MCF 10A (cell line): Measurements from ENCODE around the gene SPATA31A3. TPM values are rescaled to one million over a fixed set of nuclear protein-coding genes. Genes with fewer than 3 reads are reported as not detected.
A peak's percentile ranks its signal among the peaks of the same experiment; 100 is the strongest.
"Not testable (repeated sequence)": the region's sequence is repeated elsewhere in the genome, so short reads cannot be mapped to it uniquely, and the experiment has no call there.

Source experiments
- Bru-seq: library from RNA; stranded (reverse); fragments of 400-500 nt; gene quantifications from one replicate; lab custom pipeline; 2021; lab: Mats Ljungman, UMichigan
- BruChase-seq, 2 experiments: library from RNA; stranded (reverse); fragments of 400-500 nt; gene quantifications; one replicate each; lab custom pipeline; 2021; lab: Mats Ljungman, UMichigan
- BruUV-seq: library from RNA; stranded (reverse); fragments of 400-500 nt; replicated peaks from 2 replicates; lab custom pipeline; 2021; lab: Mats Ljungman, UMichigan
- CTCF ChIA-PET: fragments of 300-600 bp; sonication (Branson Sonifier 250); formaldehyde crosslinking; extraction: SDS; loops from one replicate; lab custom pipeline; 2021; ENCODE audit warnings: antibody characterized with exemption, inconsistent platforms; lab: Yijun Ruan, JAX
- POLR2A ChIA-PET: fragments of 300-600, 350-650 bp; sonication (Branson Sonifier 250); formaldehyde crosslinking; extraction: SDS; loops from one replicate; lab custom pipeline; 2020; ENCODE audit warnings: antibody characterized with exemption, inconsistent platforms; lab: Yijun Ruan, JAX
- DNase-seq: peaks from one replicate; pipeline ENCODE4 v3.0.0-alpha.2; 2018; ENCODE audit not compliant: unreplicated experiment
- H3K27ac Mint-ChIP-seq: one replicate; pipeline ENCODE4 v1.8.0; 2022; ENCODE audit warnings: mild to moderate bottlenecking, low read depth, mixed read lengths; ENCODE audit not compliant: unreplicated experiment
- H3K27me3 Mint-ChIP-seq: one replicate; pipeline ENCODE4 v1.8.0; 2022; ENCODE audit warnings: mixed read lengths; ENCODE audit not compliant: insufficient read depth, unreplicated experiment
- H3K36me3 Mint-ChIP-seq: one replicate; pipeline ENCODE4 v1.8.0; 2022; ENCODE audit warnings: mild to moderate bottlenecking, moderate library complexity, mixed read lengths; ENCODE audit not compliant: insufficient read depth, unreplicated experiment
- H3K4me1 Mint-ChIP-seq: one replicate; pipeline ENCODE4 v1.8.0; 2022; ENCODE audit warnings: mixed read lengths; ENCODE audit not compliant: insufficient read depth, unreplicated experiment
- H3K4me3 Mint-ChIP-seq: one replicate; pipeline ENCODE4 v1.8.0; 2022; ENCODE audit warnings: mild to moderate bottlenecking, moderate library complexity, mixed read lengths; ENCODE audit not compliant: unreplicated experiment
- H3K9me3 Mint-ChIP-seq: one replicate; pipeline ENCODE4 v1.8.0; 2022; ENCODE audit warnings: mixed read lengths; ENCODE audit not compliant: unreplicated experiment
- intact Hi-C: fragments of 100-400 bp; cut with micrococcal nuclease; formaldehyde crosslinking; loops from 2 replicates; pipeline ENCODE4 v1.14.1; 2022
- long read RNA-seq: library from polyadenylated mRNA; stranded (forward); transcript quantifications from one replicate; pipeline ENCODE4 v2.0.0, GENCODE V29; 2022
- total RNA-seq: library from RNA; stranded (reverse); gene quantifications from 2 replicates; pipeline ENCODE4 v1.2.3, GENCODE V29; 2022

Gene SPATA31A3
- not detected in 2 replicates for total RNA-seq
- not detected for Bru-seq, nascent RNA
- not detected for BruChase-seq, experiment 1, labeled RNA remaining after a 6-hour chase
- BruChase-seq, experiment 2, labeled RNA remaining after a 2-hour chase: not detected
- long read RNA-seq: 0 reads

DNA sequence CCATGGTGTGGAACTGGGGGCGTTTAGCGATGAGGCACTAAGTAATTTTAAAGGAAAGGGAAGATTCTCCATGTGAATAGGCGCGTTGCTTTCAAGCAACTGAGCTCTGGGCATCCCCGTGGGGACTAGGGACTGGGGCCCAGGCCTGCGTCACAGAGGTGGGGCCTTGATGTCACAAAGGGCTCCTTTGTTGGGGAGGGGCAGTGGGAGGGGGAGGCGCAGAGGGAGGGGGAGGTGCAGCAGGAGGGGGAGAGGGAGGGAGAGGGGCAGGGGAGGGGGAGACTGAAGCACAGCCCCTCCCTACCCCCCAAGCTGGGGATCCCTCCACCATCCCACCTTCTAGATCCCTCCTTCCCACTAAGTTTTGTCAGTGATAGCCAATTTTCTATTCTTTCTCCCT lies at the start of gene SPATA31A3:
Gene SPATA31A3 (minus strand): TSS at position 101 of the 400 bp plus-strand sequence. CDS start 29 bp downstream, at position 72.
- CTCF ChIA-PET, DNase-seq, H3K9me3 Mint-ChIP-seq, H3K4me3 Mint-ChIP-seq, H3K27ac Mint-ChIP-seq, H3K4me1 Mint-ChIP-seq, H3K27me3 Mint-ChIP-seq, POLR2A ChIA-PET, H3K36me3 Mint-ChIP-seq, BruUV-seq, intact Hi-C loops: not testable (repeated sequence)

DNA sequence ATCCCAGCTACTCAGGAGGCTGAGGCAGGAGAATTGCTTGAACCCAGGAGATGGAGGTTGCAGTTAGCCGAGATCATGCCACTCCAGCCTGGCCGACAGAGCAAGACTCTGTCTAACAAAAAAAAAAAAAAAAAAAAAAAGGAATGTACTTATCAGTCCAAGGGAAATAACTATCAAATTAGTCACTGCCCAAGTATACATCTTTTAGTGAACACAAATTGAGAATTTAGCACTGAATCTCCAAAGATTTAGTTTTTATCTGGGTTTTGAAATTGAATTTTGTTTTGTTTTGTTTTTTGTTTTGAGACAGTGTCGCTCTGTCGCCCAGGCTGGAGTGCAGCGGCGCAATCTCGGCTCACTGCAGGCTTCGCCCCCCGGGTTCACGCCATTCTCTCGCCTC lies 39.8 kb downstream of the SPATA31A3 start:
- POLR2A ChIA-PET, DNase-seq, H3K4me1 Mint-ChIP-seq, intact Hi-C loops, H3K27me3 Mint-ChIP-seq, H3K36me3 Mint-ChIP-seq, H3K4me3 Mint-ChIP-seq, H3K9me3 Mint-ChIP-seq, CTCF ChIA-PET, BruUV-seq, H3K27ac Mint-ChIP-seq: not testable (repeated sequence)

DNA sequence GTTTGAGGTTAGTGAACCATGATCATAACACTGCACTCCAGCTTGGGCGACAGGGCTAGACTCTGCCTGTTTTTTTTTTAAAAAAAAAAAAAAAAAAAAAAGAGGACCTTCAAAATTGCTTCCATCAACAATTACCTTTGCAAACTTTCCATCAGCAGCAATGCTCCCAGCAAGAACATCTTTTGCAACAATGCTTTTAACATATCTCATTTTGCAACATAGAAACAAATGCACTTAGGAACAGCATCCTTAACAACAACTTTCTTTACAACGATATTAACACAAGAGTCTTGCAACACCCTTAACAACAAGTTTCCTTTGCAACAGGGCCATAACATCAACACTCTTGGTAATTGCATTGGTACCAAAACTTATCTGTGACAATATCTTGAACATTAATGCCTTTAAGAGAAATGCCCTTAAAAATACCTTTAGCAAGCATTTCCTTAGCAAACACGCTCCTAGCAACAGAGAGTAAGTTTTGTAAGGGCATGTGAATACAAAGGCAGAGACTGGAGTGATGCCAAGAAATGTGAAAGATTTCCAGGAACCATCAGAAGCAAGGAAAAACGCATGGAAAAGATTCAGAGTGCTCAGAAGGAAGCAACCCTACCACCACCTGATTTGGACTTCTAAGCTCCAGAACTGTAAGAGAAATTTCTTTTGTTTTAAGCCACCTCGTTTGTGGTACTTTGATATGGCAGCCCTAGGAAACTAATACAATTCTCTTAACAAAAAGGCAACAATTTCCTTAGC lies 49.8 kb downstream of the SPATA31A3 start:
- POLR2A ChIA-PET, H3K36me3 Mint-ChIP-seq, CTCF ChIA-PET, H3K4me1 Mint-ChIP-seq, H3K9me3 Mint-ChIP-seq, BruUV-seq, H3K27me3 Mint-ChIP-seq, intact Hi-C loops, H3K27ac Mint-ChIP-seq, H3K4me3 Mint-ChIP-seq: not testable (repeated sequence)
- DNase-seq: peak; percentile 59

DNA sequence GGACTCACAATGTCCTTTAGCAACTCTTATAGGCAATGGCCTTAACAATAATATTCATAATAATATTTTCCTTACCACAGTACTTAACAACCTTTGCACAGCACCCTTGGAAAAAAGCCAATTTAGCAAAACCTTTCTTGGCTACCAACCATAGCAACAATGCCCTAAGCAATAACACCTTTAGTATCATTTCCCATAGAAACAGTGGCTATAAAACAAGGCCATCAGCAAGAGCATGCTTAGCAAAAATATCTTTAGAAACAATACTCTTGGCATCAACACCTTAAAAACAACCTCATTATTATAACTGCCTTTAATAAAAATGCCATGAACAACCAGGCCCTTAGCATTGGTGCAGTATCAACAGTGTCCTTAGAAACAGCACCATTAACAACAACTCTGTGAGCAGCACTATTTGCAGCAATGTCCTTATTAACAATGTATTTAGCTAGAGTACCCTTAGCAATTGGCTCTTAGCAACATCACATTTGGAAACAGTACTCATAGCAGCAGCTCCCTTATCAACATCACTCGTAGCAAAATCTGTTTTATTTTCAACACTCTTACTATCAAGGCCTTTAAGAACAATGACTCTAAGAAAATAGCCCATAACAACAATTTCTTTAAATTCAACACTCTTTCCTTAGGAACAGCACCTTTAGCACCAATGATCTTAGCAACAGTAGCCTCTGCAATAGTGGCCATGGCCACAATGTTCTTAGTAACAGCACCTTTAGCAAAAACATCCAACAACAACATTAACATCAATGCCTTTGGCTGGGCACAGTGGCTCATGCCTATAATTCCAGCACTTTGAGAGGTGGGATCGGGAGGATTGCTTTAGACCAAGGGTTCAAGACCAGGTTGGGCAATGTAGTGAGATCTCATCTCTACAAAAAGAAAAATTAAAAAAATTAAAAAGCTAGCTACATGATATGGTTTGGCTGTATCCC lies 52.2 kb downstream of the SPATA31A3 start:
- H3K36me3 Mint-ChIP-seq, H3K9me3 Mint-ChIP-seq, DNase-seq, H3K27me3 Mint-ChIP-seq, BruUV-seq, H3K4me3 Mint-ChIP-seq, CTCF ChIA-PET, H3K4me1 Mint-ChIP-seq, H3K27ac Mint-ChIP-seq, intact Hi-C loops, POLR2A ChIA-PET: not testable (repeated sequence)

DNA sequence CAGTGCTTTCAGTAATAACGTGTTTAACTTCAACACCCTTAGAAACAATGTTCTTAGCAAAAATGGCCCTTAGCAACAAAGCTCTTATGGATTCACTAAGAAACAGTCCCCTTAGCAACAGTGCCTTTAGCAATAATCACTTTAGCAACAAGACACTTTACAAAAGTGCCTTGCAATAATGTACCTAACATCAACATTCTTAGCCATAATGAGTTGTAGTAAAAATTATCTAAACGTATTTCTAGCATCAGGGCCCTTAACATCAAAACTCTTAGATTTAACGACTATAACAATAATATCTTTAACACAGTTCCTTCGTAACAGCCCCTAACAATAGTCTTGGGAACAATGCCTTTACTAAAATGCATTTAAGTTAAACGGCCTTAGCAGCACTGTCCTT lies 54.0 kb downstream of the SPATA31A3 start:
- H3K4me3 Mint-ChIP-seq, intact Hi-C loops, H3K9me3 Mint-ChIP-seq, H3K4me1 Mint-ChIP-seq, BruUV-seq, DNase-seq, H3K27ac Mint-ChIP-seq, CTCF ChIA-PET, H3K36me3 Mint-ChIP-seq, POLR2A ChIA-PET, H3K27me3 Mint-ChIP-seq: not testable (repeated sequence)

DNA sequence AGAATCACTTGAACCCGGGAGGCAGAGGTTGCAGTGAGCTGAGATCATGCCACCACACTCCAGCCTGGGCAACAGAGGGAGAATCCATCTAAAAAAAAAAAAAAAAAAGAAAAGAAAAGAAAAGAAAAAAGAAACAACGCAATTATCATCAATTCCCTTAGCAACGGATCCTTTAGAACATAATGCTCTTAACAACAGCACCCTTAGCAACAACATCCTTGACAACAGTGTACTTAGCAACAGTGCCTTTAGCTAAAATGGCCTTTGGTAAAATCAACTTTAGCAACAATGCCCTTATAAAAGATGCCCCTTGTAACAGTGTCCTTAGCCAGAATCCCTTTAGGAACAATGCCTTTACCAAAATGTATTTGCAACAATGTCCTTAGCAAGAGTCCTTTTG lies 54.7 kb downstream of the SPATA31A3 start:
- H3K36me3 Mint-ChIP-seq, POLR2A ChIA-PET, H3K9me3 Mint-ChIP-seq, H3K4me3 Mint-ChIP-seq, H3K27me3 Mint-ChIP-seq, CTCF ChIA-PET, H3K27ac Mint-ChIP-seq, DNase-seq, H3K4me1 Mint-ChIP-seq, intact Hi-C loops, BruUV-seq: not testable (repeated sequence)

Other genes starting within 250 kb of the SPATA31A3 start
- 5.3 TPM in 2 replicates for gene ZNF658, start 91.8 kb downstream of the SPATA31A3 start, total RNA-seq